PC-3 (cell line): ENCODE data around the gene KRT82. TPM values are rescaled to one million over a fixed set of nuclear protein-coding genes. Genes with fewer than 3 reads are reported as not detected.

Source experiments
- ATAC-seq: fragments of 200-7000 bp; cut with Tn5 transposase; 2 replicates; pipeline ENCODE4 v1.9.1; 2020; ENCODE audit warnings: mild to moderate bottlenecking, moderate library complexity
- BruUV-seq: library from RNA; stranded (reverse); fragments of 400-500 nt; replicated peaks from 2 replicates; lab custom pipeline; 2021; lab: Mats Ljungman, UMichigan
- CTCF ChIA-PET: fragments of 300-600 bp; sonication (Branson Sonifier 250); formaldehyde crosslinking; loops from one replicate; lab custom pipeline; 2022; ENCODE audit warnings: antibody characterized with exemption; lab: Charles Lee
- POLR2A ChIA-PET: fragments of 300-600 bp; sonication (Branson Sonifier 250); formaldehyde crosslinking; loops from one replicate; lab custom pipeline; 2022; ENCODE audit warnings: antibody characterized with exemption; ENCODE audit not compliant: unreplicated experiment; lab: Charles Lee
- DNase-seq: peaks from one replicate; pipeline ENCODE4 v3.0.0-alpha.2; 2015
- H2AFZ ChIP-seq: fragments of 300-600 bp; sonication (generic); 2 replicates; pipeline ENCODE4 v1.6.0; 2016; ENCODE audit warnings: antibody characterized with exemption, low read length
- H3F3A ChIP-seq: fragments of 300-600 bp; sonication (generic); one replicate; pipeline ENCODE4 v1.6.0; 2017; ENCODE audit warnings: antibody characterized with exemption, low read length, control low read depth, mild to moderate bottlenecking; ENCODE audit not compliant: unreplicated experiment
- H3K27ac ChIP-seq: fragments of 300-600 bp; sonication (generic); 2 replicates; pipeline ENCODE4 v1.5.1; 2016; ENCODE audit warnings: mild to moderate bottlenecking, low read length
- H3K27me3 ChIP-seq: fragments of 300-600 bp; sonication (generic); 2 replicates; pipeline ENCODE4 v1.6.1; 2016; ENCODE audit warnings: low read length, mixed read lengths
- H3K36me3 ChIP-seq: fragments of 300-600 bp; sonication (generic); 2 replicates; pipeline ENCODE4 v1.6.1; 2016; ENCODE audit warnings: low read depth, mixed run types, low read length, mixed read lengths
- H3K4me1 ChIP-seq: fragments of 300-600 bp; sonication (generic); 2 replicates; pipeline ENCODE4 v1.5.1; 2016; ENCODE audit warnings: low read length; ENCODE audit not compliant: insufficient read depth
- H3K4me2 ChIP-seq: fragments of 300-600 bp; sonication (generic); 2 replicates; pipeline ENCODE4 v1.6.0; 2016; ENCODE audit warnings: low read length
- H3K4me3 ChIP-seq: fragments of 300-600 bp; sonication (generic); 2 replicates; pipeline ENCODE4 v1.5.1; 2016; ENCODE audit warnings: mild to moderate bottlenecking, low read length, mixed read lengths
- H3K79me2 ChIP-seq: fragments of 300-600 bp; sonication (generic); 2 replicates; pipeline ENCODE4 v1.6.1; 2017; ENCODE audit warnings: low read length, mixed read lengths
- H3K9ac ChIP-seq: fragments of 300-600 bp; sonication (generic); 2 replicates; pipeline ENCODE4 v1.6.0; 2016; ENCODE audit warnings: mild to moderate bottlenecking, low read length
- H3K9me2 ChIP-seq: fragments of 300-600 bp; sonication (generic); replicated peaks from 2 replicates; pipeline ENCODE4 v1.6.1; 2016; ENCODE audit warnings: mixed run types, low read length, mixed read lengths
- H3K9me3 ChIP-seq: fragments of 300-600 bp; sonication (generic); 2 replicates; pipeline ENCODE4 v1.6.1; 2016; ENCODE audit warnings: low read length, mixed read lengths
- H4K20me1 ChIP-seq: fragments of 300-600 bp; sonication (generic); 2 replicates; pipeline ENCODE4 v1.6.1; 2016; ENCODE audit warnings: low read length, mixed read lengths
- EZH2 ChIP-seq: fragments of 300-600 bp; sonication (generic); IDR thresholded peaks from one replicate; pipeline ENCODE4 v1.6.1; 2017; ENCODE audit warnings: antibody characterized with exemption, mild to moderate bottlenecking, low read length; ENCODE audit not compliant: unreplicated experiment
- EZH2phosphoT487 ChIP-seq: fragments of 300-600 bp; sonication (generic); IDR thresholded peaks from 2 replicates; pipeline ENCODE4 v1.6.1; 2018; ENCODE audit warnings: mild to moderate bottlenecking, antibody characterized with exemption, low read length, borderline replicate concordance
- intact Hi-C: fragments of 100-400 bp; cut with micrococcal nuclease; formaldehyde crosslinking; loops from 2 replicates; pipeline ENCODE4 v1.9.0; 2023
- total RNA-seq: library from RNA; depleted of rRNA; stranded (reverse); fragments of >200 nt; gene quantifications from 2 replicates; pipeline ENCODE4 v1.2.3, GENCODE V29; 2014
- TF ChIP-seq, protein P1 (sequence below): fragments of 300-600 bp; sonication (generic); conservative IDR thresholded peaks from 2 replicates; pipeline ENCODE4 v1.5.1; 2017; ENCODE audit warnings: antibody characterized with exemption, low read depth, mild to moderate bottlenecking, low read length

Gene KRT82
- total RNA-seq, 1 experiment from 2014 or later: 0.29 TPM

DNA sequence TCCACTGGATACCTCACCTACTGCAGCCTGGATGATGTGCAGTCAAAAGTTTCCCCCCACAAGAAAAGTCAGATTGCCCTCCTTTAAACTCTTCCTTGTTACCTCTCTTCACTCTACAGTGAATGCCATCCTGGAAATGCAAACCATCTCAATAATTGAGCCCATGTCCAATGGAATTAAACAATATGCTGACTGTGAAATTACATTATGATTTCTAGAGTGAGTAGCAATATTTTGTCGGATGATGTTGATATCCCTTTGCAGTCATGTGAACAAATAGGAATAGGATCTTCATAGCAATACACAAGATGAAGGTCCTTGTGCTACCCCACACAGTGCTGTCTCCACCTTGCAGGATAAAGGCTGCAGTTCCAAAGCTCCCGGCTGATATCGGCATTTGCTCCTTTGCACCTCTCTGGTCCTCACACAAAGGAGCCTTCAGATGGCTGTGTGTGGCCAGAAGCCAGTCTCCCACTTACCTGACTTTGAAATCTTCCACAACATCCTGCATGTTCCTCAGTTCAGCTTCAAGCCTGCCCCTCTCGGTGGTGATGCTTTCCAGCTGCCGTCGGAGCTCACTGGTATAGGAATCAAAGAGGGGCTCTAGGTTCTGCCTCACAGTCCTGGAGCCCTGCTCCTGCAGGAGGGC lies 26.5 kb upstream of the KRT82 start:
- ATAC-seq: no peak
- no peaks in the 10 kb centered on the region for H3K9me2 ChIP-seq
- CTCF ChIA-PET: no interaction called here

DNA sequence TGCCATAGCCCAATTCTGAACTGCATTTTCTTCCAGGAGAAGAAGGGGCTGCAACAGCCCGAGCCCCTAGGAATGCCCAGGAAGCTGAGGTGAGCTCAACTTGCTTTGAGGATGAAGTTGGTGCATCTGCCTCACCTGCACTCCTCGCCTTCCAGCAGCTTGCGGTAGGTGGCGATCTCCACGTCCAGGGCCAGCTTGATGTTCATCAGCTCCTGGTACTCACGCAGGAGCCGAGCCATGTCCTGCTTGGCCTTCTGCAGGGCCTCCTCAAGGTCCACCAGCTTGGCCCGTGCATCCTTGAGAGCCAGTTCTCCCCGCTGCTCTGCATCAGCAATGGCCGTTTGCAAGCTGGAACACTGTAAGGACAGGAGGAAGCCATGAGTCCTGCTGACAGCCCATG lies 22.0 kb upstream of the KRT82 start:
- Histone ChIP-seq H3K36me3 (no peaks in the 10 kb centered on the region), H4K20me1 (no peaks in the 10 kb centered on the region), H3K4me1 (peaks cover 19% of the 10 kb centered on the region; the same call in 1 of the 2 replicates), H3K9me3 (no peaks in the 10 kb centered on the region), H3F3A (no peaks in the 10 kb centered on the region), H3K27ac (no peak overlapping the region), H3K27me3 (no peaks in the 10 kb centered on the region), H2AFZ (no peak overlapping the region), H3K4me2 (no peak overlapping the region), H3K4me3 (no peak overlapping the region), H3K9ac (no peak overlapping the region), H3K9me2 (no peaks in the 10 kb centered on the region), H3K79me2 (no peaks in the 10 kb centered on the region)
- DNase-seq: no peak
- no TSS peak for BruUV-seq
- ChIA-PET POLR2A (interaction anchor here (0.6 kb wide), 1 partner anchor 616 kb away, joined by 3 read pairs; no protein-coding TSS in a partner anchor), CTCF (no interaction called here)
- no peak for ATAC-seq
- TF ChIP-seq, protein P1, sequence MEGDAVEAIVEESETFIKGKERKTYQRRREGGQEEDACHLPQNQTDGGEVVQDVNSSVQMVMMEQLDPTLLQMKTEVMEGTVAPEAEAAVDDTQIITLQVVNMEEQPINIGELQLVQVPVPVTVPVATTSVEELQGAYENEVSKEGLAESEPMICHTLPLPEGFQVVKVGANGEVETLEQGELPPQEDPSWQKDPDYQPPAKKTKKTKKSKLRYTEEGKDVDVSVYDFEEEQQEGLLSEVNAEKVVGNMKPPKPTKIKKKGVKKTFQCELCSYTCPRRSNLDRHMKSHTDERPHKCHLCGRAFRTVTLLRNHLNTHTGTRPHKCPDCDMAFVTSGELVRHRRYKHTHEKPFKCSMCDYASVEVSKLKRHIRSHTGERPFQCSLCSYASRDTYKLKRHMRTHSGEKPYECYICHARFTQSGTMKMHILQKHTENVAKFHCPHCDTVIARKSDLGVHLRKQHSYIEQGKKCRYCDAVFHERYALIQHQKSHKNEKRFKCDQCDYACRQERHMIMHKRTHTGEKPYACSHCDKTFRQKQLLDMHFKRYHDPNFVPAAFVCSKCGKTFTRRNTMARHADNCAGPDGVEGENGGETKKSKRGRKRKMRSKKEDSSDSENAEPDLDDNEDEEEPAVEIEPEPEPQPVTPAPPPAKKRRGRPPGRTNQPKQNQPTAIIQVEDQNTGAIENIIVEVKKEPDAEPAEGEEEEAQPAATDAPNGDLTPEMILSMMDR: no peak
- TF ChIP-seq EZH2phosphoT487 (no peak), EZH2 (no peak)
- intact Hi-C loops: no loop called here

More for the DNA sequence above, 26.5 kb upstream of the KRT82 start:
- Histone ChIP-seq H3K4me2 (no peak overlapping the region), H3K36me3 (no peaks in the 10 kb centered on the region), H2AFZ (no peak overlapping the region), H3K27me3 (no peaks in the 10 kb centered on the region), H3K27ac (no peak overlapping the region), H4K20me1 (no peaks in the 10 kb centered on the region), H3K9ac (no peak overlapping the region), H3K4me1 (peaks cover 43% of the 10 kb centered on the region), H3K4me3 (no peak overlapping the region), H3F3A (peaks cover 12% of the 10 kb centered on the region), H3K9me3 (no peaks in the 10 kb centered on the region), H3K79me2 (no peaks in the 10 kb centered on the region)
- TF ChIP-seq EZH2 (no peak), EZH2phosphoT487 (no peak)
- TF ChIP-seq, protein P1: no peak
- POLR2A ChIA-PET: no interaction called here
- DNase-seq: no peak
- intact Hi-C loops: no loop called here
- BruUV-seq: no TSS peak

GRCh38 chr12:52427083-52427482 lies 20.9 kb upstream of the KRT82 start:
- intact Hi-C loops: loop anchor here (1.0 kb wide), 1 partner anchor 27 kb away; no protein-coding TSS in a partner anchor
- DNase-seq (peak; percentile 47), ATAC-seq (peak; percentile 61)
- Histone ChIP-seq H2AFZ (no peak overlapping the region), H3K27ac (peak overlapping the region; percentile 52), H3K4me3 (no peak overlapping the region), H3K4me1 (peaks cover 19% of the 10 kb centered on the region; the same call in 1 of the 2 replicates), H3K27me3 (no peaks in the 10 kb centered on the region), H4K20me1 (no peaks in the 10 kb centered on the region), H3F3A (no peaks in the 10 kb centered on the region), H3K9me3 (no peaks in the 10 kb centered on the region), H3K79me2 (no peaks in the 10 kb centered on the region), H3K4me2 (no peak overlapping the region), H3K9me2 (no peaks in the 10 kb centered on the region), H3K36me3 (no peaks in the 10 kb centered on the region), H3K9ac (no peak overlapping the region)
- TF ChIP-seq, protein P1: no peak
- TF ChIP-seq EZH2 (no peak), EZH2phosphoT487 (no peak)
- POLR2A ChIA-PET: no interaction called here
- CTCF ChIA-PET: no interaction called here
- BruUV-seq: no TSS peak
